Measurements from ENCODE around the gene KRT35.

KRT35 gene

GRCh38 chr17:41521574-41522261 is 40.8 kb upstream of the KRT35 start:
- H3K4me1 ChIP-seq (ENCODE audit: control insufficient read depth, insufficient read depth, low read length) = peaks cover 37% of the 10 kb centered on the region
- H3K4me3 ChIP-seq (ENCODE audit: low read depth, low read length) = no peak overlapping the region
- H3K27me3 ChIP-seq (ENCODE audit: control insufficient read depth, insufficient read depth, low read length) = no peaks in the 10 kb centered on the region
- H3K9me3 ChIP-seq (ENCODE audit: control insufficient read depth, insufficient read depth, low read depth, low read length) = no peaks in the 10 kb centered on the region
- H3K9ac ChIP-seq (ENCODE audit: low read length) = peak overlapping the region; percentile 19
- H3K36me3 ChIP-seq (ENCODE audit: control insufficient read depth, insufficient read depth, low read length) = peaks cover 28% of the 10 kb centered on the region
- peak overlapping the region; percentile 27; the same call in 1 of the 2 replicates for H3K27ac ChIP-seq (ENCODE audit: low read depth, low read length)

GRCh38 chr17:41520821-41521521 is 40.0 kb upstream of the KRT35 start:
- Histone ChIP-seq H3K9ac (ENCODE audit: low read length) (no peak overlapping the region), H3K9me3 (ENCODE audit: control insufficient read depth, insufficient read depth, low read depth, low read length) (no peaks in the 10 kb centered on the region), H3K4me1 (ENCODE audit: control insufficient read depth, insufficient read depth, low read length) (peaks cover 37% of the 10 kb centered on the region), H3K36me3 (ENCODE audit: control insufficient read depth, insufficient read depth, low read length) (peaks cover 28% of the 10 kb centered on the region), H3K27ac (ENCODE audit: low read depth, low read length) (no peak overlapping the region), H3K27me3 (ENCODE audit: control insufficient read depth, insufficient read depth, low read length) (no peaks in the 10 kb centered on the region), H3K4me3 (ENCODE audit: low read depth, low read length) (no peak overlapping the region)

GRCh38 chr17:41519501-41520224 is 38.7 kb upstream of the KRT35 start:
- peaks cover 37% of the 10 kb centered on the region for H3K4me1 ChIP-seq (ENCODE audit: control insufficient read depth, insufficient read depth, low read length)
- H3K27ac ChIP-seq (ENCODE audit: low read depth, low read length) = no peak overlapping the region
- H3K9ac ChIP-seq (ENCODE audit: low read length) = no peak overlapping the region

GRCh38 chr17:41518789-41519449 is 38.0 kb upstream of the KRT35 start, which contains the start of gene KRT15:
TSS of gene KRT15 (minus strand) at chr17:41518890. CDS start at chr17:41518827, 63 bp downstream.
- Histone ChIP-seq H3K4me1 (ENCODE audit: control insufficient read depth, insufficient read depth, low read length) (peaks cover 37% of the 10 kb centered on the region), H3K36me3 (ENCODE audit: control insufficient read depth, insufficient read depth, low read length) (peaks cover 14% of the 10 kb centered on the region), H3K27ac (ENCODE audit: low read depth, low read length) (no peak within 1 kb of the TSS), H3K4me3 (ENCODE audit: low read depth, low read length) (no peak within 1 kb of the TSS), H3K27me3 (ENCODE audit: control insufficient read depth, insufficient read depth, low read length) (no peaks in the 10 kb centered on the region), H3K9me3 (ENCODE audit: control insufficient read depth, insufficient read depth, low read depth, low read length) (no peaks in the 10 kb centered on the region), H3K9ac (ENCODE audit: low read length) (no peak within 1 kb of the TSS)

More at GRCh38 chr17:41519501-41520224, 38.7 kb upstream of the KRT35 start:
- peaks cover 21% of the 10 kb centered on the region for H3K36me3 ChIP-seq (ENCODE audit: control insufficient read depth, insufficient read depth, low read length)
- H3K27me3 ChIP-seq (ENCODE audit: control insufficient read depth, insufficient read depth, low read length) = no peaks in the 10 kb centered on the region
- H3K4me3 ChIP-seq (ENCODE audit: low read depth, low read length) = no peak overlapping the region
- no peaks in the 10 kb centered on the region for H3K9me3 ChIP-seq (ENCODE audit: control insufficient read depth, insufficient read depth, low read depth, low read length)

GRCh38 chr17:41518031-41518430 is 37.1 kb upstream of the KRT35 start:
- Histone ChIP-seq H3K9me3 (ENCODE audit: control insufficient read depth, insufficient read depth, low read depth, low read length) (no peaks in the 10 kb centered on the region), H3K27ac (ENCODE audit: low read depth, low read length) (no peak overlapping the region), H3K4me1 (ENCODE audit: control insufficient read depth, insufficient read depth, low read length) (peaks cover 37% of the 10 kb centered on the region), H3K27me3 (ENCODE audit: control insufficient read depth, insufficient read depth, low read length) (no peaks in the 10 kb centered on the region), H3K4me3 (ENCODE audit: low read depth, low read length) (no peak overlapping the region), H3K9ac (ENCODE audit: low read length) (no peak overlapping the region), H3K36me3 (ENCODE audit: control insufficient read depth, insufficient read depth, low read length) (peaks cover 5% of the 10 kb centered on the region)

- H3K27ac ChIP-seq (ENCODE audit: low read depth, low read length) = no peak overlapping the region
- no peak overlapping the region for H3K4me3 ChIP-seq (ENCODE audit: low read depth, low read length)
- H3K36me3 ChIP-seq (ENCODE audit: control insufficient read depth, insufficient read depth, low read length) = no peaks in the 10 kb centered on the region
- no peaks in the 10 kb centered on the region for H3K9me3 ChIP-seq (ENCODE audit: control insufficient read depth, insufficient read depth, low read depth, low read length)
- H3K9ac ChIP-seq (ENCODE audit: low read length) = no peak overlapping the region
- no peaks in the 10 kb centered on the region for H3K27me3 ChIP-seq (ENCODE audit: control insufficient read depth, insufficient read depth, low read length)
- peaks cover 26% of the 10 kb centered on the region for H3K4me1 ChIP-seq (ENCODE audit: control insufficient read depth, insufficient read depth, low read length)
Measured at GRCh38 chr17:41516830-41517283, 35.9 kb upstream of the KRT35 start.

- Histone ChIP-seq H3K9me3 (ENCODE audit: control insufficient read depth, insufficient read depth, low read depth, low read length) (no peaks in the 10 kb centered on the region), H3K27ac (ENCODE audit: low read depth, low read length) (no peak overlapping the region), H3K4me1 (ENCODE audit: control insufficient read depth, insufficient read depth, low read length) (peaks cover 23% of the 10 kb centered on the region), H3K9ac (ENCODE audit: low read length) (no peak overlapping the region), H3K27me3 (ENCODE audit: control insufficient read depth, insufficient read depth, low read length) (no peaks in the 10 kb centered on the region), H3K4me3 (ENCODE audit: low read depth, low read length) (no peak overlapping the region), H3K36me3 (ENCODE audit: control insufficient read depth, insufficient read depth, low read length) (no peaks in the 10 kb centered on the region)
Measured at GRCh38 chr17:41516147-41516829, 35.3 kb upstream of the KRT35 start.

GRCh38 chr17:41513168-41513547 is 32.2 kb upstream of the KRT35 start:
- no peak overlapping the region for H3K27ac ChIP-seq (ENCODE audit: low read depth, low read length)
- H3K4me1 ChIP-seq (ENCODE audit: control insufficient read depth, insufficient read depth, low read length) = peaks cover 27% of the 10 kb centered on the region
- H3K36me3 ChIP-seq (ENCODE audit: control insufficient read depth, insufficient read depth, low read length) = no peaks in the 10 kb centered on the region
- H3K27me3 ChIP-seq (ENCODE audit: control insufficient read depth, insufficient read depth, low read length) = no peaks in the 10 kb centered on the region
- H3K9ac ChIP-seq (ENCODE audit: low read length) = no peak overlapping the region
- no peak overlapping the region for H3K4me3 ChIP-seq (ENCODE audit: low read depth, low read length)
- H3K9me3 ChIP-seq (ENCODE audit: control insufficient read depth, insufficient read depth, low read depth, low read length) = no peaks in the 10 kb centered on the region

GRCh38 chr17:41512546-41513167 is 31.7 kb upstream of the KRT35 start:
- H3K36me3 ChIP-seq (ENCODE audit: control insufficient read depth, insufficient read depth, low read length) = no peaks in the 10 kb centered on the region
- peaks cover 27% of the 10 kb centered on the region for H3K4me1 ChIP-seq (ENCODE audit: control insufficient read depth, insufficient read depth, low read length)
- no peak overlapping the region for H3K9ac ChIP-seq (ENCODE audit: low read length)
- no peak overlapping the region for H3K27ac ChIP-seq (ENCODE audit: low read depth, low read length)
- H3K9me3 ChIP-seq (ENCODE audit: control insufficient read depth, insufficient read depth, low read depth, low read length) = no peaks in the 10 kb centered on the region
- H3K4me3 ChIP-seq (ENCODE audit: low read depth, low read length) = no peak overlapping the region
- H3K27me3 ChIP-seq (ENCODE audit: control insufficient read depth, insufficient read depth, low read length) = no peaks in the 10 kb centered on the region

GRCh38 chr17:41511716-41512115 is 30.8 kb upstream of the KRT35 start:
- peaks cover 20% of the 10 kb centered on the region for H3K4me1 ChIP-seq (ENCODE audit: control insufficient read depth, insufficient read depth, low read length)
- no peaks in the 10 kb centered on the region for H3K36me3 ChIP-seq (ENCODE audit: control insufficient read depth, insufficient read depth, low read length)
- no peaks in the 10 kb centered on the region for H3K9me3 ChIP-seq (ENCODE audit: control insufficient read depth, insufficient read depth, low read depth, low read length)
- no peak overlapping the region for H3K27ac ChIP-seq (ENCODE audit: low read depth, low read length)
- no peak overlapping the region for H3K4me3 ChIP-seq (ENCODE audit: low read depth, low read length)
- no peak overlapping the region for H3K9ac ChIP-seq (ENCODE audit: low read length)
- H3K27me3 ChIP-seq (ENCODE audit: control insufficient read depth, insufficient read depth, low read length) = no peaks in the 10 kb centered on the region
